Activated naive CD8-positive, alpha-beta T cell treated with anti-CD3 and anti-CD28 coated beads, Interleukin-2, amount 50 U/mL, for 16 hours (primary cell): ENCODE measurements around the gene IGFBP3.
A peak's percentile ranks its signal among the peaks of the same experiment; 100 is the strongest.

Source experiments
- DNase-seq: peaks from one replicate; pipeline ENCODE4 v3.0.0-alpha.2; 2020; ENCODE audit warnings: low read depth, low spot score

The IGFBP3 gene

DNA sequence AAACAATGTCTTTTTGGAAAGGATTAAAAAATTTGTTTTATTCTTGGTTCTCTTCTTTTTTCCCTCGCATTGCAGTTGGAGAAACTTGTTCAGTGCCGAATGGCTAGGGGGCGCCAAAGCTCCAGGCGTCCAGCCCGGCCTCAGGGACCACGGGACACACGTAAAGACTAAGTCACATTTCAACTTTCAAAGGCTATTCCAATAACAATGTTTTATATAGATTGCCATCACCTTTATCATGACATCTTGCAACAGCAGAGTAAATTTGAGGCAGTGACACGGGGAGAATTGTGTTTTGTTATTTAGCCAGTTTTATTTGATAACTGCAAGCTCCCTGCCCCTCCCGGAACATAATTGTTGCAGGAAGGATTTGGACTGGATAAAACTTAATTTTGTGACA is 2.2 kb upstream of the IGFBP3 start:
- no peak for DNase-seq

DNA sequence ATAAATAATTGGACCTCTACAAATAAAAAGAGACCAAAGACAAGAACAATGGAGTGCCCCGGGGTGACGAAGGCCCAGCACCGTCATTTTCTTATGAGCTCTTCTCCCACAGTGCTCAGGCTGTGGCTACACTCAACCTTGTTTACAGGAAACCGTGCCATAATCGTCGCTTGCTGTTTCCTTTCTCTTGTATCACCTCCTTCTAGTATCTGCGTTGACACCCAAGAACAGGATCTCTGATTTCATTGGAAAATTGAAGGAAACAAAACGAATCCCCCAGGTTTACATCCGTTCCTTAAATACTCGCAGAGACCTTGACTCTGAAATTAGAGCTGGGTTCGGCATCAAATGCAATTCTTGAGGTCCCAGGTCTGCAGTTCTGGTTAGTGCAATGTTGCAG is 1.7 kb upstream of the IGFBP3 start:
- DNase-seq, result no peak

DNA sequence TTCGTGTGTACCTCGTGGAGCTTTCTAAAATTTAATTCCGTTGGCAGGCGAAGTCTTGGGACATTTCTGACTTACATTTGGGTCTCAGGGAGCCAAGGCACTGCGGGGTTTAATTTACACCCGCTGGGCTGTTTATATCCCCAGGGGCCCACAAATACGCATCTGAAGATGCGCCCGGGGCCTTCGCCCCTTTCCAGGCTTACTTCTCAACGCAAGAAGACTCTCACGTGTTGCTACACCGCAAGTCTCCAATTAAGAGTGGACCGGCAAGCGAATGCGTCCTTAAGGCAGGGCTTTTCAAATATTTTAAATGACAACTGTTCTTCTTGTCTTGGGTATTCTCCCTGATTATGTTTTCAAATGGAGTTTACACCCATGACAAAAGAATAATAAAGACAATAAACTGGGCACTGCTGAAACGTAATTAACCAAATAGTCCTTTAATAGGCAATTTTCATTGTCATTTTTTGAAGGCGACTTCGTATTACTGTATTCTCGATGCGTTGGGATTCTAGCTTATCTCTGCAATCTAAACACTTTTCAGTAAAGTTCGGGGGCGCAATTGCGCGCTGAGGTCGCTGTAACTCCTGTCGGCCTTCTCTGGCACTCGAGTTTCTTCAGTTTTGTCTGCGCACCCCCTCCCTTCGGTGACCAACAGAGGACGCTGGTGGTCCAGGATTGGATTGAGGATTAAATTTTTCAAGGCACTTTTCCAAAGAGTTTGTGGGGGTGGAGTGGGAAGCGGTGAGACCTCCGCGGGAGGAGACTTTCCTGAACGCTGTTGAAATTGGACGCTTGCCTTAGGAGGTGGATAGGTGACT is 837 bp upstream of the IGFBP3 start:
- no peak for DNase-seq

DNA sequence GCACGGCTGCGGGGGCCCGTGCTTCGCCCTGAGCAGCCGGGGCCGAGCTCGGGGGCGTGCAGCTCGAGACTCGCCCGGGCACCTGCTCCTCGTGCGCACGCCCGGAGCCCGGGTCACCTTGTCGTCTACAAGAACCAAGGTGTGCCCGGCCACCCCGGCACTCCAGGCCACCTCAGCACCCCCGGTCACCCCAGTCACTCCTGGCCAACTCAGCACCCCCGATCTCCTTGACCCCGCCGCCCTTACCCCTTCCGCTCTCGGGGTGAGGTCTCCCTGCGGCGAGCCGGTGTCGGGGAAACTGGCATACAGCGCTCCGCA is 268 bp upstream of the IGFBP3 start:
- no peak for DNase-seq

DNA sequence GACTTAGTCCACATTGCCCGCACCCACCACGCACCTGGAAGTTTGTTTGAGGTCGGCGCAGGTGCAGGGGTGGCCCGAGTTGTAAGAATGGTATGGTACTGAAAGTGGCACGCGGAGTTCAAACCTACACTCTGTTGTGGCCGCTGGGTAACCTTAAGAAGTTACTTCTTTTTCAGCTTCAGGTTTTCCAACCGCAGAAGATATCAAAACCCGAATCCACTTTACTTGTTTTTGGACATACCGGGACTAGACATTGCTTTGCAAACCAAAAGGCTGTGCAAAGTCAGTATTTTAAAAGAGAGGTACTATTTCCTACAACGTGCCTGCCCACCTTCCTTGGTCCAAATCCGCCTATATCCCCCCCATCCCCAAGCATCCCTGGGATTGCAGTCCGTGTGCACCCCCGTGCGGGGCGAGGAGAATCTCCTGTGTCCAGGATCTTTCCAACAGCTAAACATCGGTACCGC is 1.0 kb downstream of the IGFBP3 start:
- DNase-seq, result no peak

DNA sequence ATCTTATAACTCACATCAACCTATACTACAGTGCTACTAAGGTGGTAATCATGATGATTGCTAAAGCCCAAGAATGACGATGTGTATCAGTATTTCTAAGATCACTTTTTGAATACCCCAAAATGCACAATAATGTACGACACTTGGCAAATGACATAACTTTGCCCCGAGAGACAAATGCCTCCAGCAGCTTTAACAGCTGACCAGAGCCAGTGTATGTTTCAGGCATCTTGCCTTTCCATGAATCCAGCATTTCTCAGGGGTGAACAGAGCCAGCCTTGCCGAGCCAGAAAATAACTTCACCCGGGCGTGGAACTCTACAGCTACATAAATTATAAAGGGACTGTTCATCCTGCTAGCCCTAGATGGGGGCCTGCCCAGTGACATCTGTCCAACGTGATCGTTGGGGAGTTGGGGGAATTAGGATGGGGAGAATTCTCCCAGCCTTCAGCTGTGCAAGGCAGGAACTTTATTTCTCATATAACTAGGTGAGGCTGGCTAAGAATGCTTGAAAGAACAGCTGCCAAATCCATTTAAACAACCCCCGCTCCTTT is 1.8 kb downstream of the IGFBP3 start:
- DNase-seq, result no peak

DNA sequence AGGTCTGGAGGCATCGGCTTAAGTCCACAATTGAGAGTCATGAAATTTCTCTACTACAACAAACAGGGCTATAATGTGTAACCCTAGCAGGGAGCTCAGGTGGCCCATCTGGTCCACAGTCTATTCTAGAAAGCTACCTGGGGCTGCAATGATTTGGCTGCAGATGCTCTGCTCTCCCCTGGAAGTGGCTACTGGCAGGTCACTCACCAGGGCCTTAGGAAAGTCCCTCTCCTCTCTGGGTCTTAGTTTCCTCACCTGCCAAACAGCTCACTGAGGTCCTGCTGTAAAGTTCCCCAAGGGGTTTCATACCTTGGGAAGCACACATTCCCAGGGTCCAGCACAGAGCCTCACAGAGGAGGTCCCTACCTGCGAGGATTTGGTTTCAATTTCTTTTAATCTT is 2.5 kb downstream of the IGFBP3 start:
- no peak for DNase-seq

DNA sequence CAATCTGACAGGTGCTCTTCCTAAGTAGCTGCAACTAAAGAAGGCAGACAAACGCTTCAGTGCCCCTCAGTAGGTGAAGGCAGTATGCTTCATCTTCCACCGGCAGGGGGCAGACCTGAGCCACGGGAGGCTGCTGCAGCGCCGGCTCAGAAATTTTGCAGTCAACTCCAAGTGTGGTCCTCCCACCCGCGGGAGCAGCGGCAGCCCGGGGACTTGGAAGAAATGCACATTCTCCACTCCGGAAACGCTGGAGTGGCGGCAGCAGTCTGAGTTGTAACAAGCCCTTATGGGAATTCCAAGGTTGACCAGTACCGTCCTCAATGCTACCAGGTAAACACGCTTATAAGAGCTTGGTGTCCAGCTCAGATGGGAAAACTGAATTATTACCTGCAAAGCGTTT is 3.4 kb downstream of the IGFBP3 start:
- peak; percentile 40 for DNase-seq

DNA sequence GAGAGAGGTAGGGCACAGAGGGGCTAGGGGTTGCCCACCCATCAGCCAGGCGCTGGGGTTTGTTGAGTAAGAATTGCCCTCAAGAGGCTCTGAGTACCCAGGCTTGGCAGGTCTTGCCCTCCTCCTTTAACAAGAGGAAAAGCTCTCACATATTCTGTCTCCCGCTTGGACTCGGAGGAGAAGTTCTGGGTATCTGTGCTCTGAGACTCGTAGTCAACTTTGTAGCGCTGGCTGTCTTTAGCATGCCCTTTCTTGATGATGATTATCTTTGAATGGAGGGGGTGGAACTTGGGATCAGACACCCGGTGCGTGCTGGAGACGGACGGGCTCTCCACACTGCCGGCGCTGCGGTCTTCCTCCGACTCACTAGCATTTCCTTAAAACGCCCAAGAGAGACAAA is 4.0 kb downstream of the IGFBP3 start:
- DNase-seq, result no peak

DNA sequence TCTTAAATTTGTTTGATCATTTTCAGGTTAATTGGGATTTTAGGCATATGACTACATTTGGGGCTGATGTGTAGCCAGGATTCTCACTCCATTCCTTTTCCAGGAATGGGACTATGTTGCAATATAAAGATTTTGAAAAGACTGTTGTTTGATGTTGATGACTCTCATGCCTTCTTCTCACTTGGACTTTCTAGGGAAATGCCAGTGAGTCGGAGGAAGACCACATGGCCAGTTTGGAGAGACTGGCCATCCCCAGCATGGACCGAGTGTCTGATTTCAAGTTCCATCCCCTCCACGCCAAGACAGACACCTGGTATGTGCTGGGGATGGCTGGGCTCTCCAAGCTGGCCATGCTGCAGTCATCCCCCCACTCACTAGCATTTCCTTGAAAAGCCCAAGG is 5.5 kb downstream of the IGFBP3 start:
- no peak for DNase-seq

DNA sequence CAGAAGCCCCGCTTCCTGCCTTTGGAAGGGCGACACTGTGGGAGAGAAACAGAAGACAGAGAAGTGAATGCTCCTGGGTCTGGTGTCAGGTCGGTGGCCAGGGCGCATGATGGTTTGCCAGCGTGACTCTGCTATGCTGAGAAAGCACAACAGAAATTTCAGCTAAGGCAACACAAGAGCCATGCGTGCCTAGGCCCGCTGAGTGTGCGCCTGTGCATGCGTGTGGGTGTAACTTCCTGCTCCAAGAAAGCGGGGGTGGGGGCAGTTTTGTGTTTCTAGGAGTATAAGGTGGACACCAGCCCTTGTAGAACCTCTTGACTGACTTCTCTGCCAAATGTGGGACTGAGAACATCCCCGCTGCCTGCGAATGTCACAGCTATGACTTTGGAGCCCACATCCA is 6.2 kb downstream of the IGFBP3 start:
- DNase-seq, result no peak

DNA sequence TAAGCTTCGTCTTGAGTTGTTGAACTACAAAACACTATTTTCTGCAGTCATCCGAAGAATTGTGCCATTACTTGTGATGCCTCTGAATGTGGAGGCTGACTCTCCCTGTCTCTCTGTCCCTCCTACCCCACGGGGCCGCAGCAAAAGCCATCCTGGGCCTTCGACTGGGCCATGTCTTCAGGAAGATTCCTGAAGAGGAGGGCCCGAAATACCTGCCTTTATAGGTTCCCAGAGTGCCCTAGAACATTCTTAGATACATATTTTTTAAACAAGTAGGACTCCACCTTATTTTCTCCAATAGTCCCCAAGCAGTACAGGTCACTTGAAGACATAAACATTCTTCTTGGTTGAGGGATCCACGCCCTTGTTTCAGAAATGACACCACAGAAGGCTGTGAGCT is 8.1 kb downstream of the IGFBP3 start:
- no peak for DNase-seq

DNA sequence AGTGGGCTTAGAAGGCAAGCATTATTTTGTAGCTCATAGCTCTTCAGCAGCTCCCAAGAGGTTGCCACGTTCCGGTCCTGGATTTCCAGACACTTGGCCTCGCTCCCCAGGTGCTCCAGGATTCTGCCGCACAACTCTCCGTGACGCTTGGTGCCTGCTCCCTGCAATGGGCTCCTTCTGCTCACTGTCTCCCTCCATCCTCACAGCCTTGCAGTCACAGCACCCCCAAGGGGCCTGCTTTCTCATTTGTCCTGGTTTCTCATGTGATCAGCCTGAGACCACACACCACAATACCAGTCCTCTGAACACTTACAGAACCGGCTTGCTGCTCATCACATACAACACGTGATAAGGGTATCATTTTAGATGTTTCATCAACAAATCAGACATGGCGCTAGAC is 9.8 kb downstream of the IGFBP3 start:
- no peak for DNase-seq

DNA sequence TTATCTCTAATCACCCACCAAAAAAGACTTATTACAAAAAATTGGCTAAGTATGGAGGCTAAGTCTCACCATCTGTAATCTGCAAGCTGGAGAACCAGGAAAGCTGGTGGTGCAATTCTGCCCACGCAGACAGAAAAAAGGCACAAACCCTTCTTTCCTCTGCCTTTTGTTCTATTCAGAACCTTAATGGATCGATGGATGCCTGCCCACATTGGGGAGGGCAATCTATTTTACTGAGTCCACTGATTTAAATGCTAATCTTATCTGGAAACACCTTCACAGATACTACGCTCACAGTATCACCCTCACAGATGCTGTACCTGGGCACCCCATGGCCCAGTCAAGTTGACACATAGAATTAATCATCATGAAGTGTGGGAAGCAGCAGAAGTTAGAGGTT is 10.2 kb downstream of the IGFBP3 start:
- no peak for DNase-seq

DNA sequence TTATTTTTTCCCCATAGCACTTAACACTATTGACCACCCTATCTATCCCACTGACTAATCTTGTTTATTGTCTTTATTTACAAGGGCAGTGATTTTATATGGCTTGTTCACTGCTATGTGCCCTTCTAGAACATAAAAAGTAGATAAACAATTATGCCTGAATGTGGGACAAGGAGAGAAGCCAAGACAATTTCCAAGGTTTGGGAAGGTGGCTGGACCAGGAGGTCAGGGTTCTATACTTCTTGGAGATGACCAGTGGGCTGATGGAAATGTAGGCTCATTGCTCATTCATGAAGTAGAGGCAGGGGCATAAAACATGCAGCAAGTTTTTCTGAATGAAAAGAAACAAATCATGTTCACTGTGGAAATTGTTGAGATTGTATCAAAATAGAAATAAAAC is 11.5 kb downstream of the IGFBP3 start:
- DNase-seq, result no peak

DNA sequence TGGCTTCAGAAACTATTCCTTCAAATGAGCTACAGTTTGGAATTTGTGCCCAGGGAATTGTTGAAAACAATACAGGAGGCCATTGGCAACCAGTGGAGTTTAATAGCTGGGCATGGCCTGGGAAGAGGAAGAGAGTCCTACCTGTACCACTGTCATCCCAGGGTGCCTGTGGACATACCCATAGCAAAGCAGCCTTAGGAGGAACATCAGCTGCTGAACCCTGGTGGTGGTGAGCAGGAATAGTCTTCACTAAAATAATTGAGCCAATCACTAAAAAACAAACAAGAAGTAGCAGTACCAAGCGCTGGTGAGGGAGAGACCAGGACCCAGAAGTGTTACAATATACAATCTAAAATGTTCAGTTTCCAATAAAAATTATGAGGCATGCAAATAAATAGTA is 18.3 kb downstream of the IGFBP3 start:
- DNase-seq, result no peak

DNA sequence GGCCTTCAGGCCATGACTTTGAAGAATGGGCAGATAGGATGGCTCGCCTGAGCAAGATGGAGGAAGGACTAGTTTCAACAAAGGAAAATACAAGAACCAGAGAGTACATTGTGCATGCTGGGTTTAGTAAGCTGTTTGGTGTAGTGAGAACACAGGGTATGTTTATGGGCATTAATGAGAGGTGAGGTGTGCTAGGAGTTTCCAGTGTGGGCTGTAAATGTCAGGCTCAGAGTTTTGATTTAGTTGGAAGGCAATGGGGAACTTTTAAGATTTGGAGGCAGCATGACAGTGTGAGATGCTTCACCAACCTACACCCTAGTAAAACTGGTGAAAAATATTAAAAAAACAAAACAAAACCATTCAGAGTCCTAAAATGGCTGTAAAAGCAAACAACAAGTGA is 19.5 kb downstream of the IGFBP3 start:
- no peak for DNase-seq

DNA sequence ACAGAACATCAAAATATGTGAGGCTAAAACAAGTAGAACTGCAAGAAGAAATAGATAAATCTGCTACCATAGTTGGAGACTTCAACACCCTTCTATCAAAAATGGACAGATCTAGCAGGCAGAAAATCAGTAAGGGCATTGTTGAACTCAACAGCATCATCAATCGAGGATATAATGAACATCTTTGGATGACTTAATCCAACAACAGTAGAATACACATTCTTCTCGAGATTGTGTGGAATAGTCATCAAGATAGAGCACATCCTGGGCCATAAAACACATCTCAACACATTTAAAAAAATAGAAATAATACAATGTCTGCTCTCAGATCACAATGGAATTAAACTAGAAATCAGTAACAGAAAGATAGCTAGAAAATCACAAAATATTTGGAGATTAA is 22.9 kb downstream of the IGFBP3 start:
- no peak for DNase-seq

DNA sequence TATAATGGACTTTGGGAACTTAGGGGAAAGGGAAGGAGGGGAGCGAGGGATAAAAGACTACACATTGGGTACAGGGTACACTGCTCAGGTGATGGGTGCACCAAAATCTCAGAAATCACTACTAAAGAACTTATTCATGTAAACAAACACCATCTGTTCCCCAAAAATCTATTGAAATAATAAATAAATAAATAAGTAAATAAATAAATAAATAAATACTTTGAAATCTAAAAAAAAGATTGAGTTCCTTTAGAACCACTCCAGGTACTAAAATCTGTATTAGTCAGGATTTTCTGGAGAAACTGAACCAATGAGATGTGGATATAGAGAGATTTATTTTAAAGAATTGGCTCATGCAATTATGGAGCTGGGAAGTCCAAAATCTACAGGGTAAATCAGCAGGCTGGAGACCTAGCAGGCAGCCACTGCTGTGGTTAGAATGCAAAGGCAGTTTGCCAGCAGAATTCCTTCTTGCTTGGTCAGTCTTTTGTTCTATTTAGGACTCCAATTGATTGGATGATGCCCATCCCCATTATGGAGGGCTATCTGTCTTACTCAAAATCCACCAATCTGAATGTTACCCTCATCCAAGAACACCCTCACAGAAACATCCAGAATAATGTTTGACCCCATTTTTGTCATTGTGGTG is 23.9 kb downstream of the IGFBP3 start:
- DNase-seq, result no peak

DNA sequence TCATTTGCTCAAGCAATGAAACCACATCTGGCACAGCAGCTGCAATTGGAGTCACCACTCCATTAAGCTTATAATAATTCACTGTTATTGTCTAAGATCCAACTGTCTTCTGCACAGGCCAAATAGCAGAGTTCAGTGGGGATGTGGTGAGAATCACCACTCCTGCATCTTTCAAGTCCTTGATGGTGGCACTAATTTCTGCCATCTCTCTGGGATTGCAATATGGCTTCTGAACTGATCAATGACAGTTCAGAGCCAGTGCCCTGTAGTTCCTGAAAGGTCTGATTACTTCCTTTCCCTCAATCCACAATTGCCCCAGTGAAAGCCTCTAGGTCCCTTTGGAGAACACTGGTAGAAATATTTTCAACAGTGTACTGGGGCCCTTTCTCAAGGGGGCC is 26.4 kb downstream of the IGFBP3 start:
- DNase-seq, result no peak

DNA sequence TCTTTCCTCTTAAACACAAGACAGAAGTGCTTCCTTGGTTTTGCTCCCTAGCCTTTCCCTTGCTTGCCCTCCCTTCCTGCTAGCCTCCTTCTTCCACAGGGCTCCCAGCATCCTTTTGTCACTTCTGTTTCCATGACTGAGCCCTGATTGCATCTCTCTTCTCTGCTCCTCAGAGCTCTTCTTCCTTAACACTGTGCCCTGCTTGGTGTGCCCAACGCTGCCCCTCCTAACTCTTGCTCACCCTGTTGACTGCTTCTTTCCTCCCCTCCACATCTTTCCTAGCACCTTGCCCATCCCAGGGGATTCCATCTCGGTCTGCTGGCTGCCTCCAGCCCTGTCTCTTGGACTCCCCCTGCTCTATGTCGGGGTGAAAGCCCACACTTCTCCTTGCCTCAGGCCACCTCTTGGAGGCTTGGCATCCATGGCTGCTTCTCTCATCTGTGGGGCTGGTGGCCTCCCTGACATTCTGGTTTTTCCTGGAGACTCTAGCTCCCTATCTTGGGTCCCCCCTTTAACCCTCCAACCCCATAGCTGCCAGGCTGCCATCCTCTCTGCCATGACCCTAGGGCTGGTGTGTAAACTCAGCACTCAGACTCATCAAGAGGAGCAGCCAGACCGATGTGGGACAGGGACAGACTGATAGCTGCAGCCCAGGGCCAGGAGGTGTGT is 26.9 kb downstream of the IGFBP3 start:
- DNase-seq, result no peak

DNA sequence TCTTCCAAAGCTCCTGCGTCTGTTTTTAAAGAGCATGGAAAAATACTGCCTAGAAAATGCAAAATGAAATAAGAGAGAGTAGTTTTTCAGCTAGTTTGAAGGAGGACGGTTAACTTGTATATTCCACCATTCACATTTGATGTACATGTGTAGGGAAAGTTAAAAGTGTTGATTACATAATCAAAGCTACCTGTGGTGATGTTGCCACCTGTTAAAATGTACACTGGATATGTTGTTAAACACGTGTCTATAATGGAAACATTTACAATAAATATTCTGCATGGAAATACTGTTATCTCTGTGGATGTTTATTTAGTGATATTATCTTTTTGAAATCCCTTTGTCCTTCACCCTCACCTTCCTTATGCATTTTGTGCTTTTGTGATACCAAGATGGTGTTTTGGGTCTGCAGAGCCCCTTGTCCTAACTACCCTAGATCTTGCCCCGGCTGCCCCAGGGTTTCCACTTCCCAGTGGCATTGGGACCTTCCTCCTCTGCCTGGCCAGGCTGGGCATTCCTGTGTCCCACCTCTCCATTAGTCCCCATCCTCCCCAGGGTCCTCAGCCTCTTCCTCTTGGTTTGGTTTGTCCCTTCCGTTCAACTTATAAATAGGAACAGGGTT is 27.6 kb downstream of the IGFBP3 start:
- DNase-seq, result no peak
